Measurements from ENCODE around the gene SELENON.

- TF ChIP-seq ZNF274 (IDR thresholded peaks at IDR 0.05; ENCODE audit: low read depth, low read length) (no peak), SUZ12 (IDR thresholded peaks at IDR 0.05; ENCODE audit: extremely low read depth, insufficient read depth, insufficient read length) (no peak), YY1 (IDR thresholded peaks at IDR 0.05; ENCODE audit: insufficient read depth, insufficient read length) (no peak)
Measured at GRCh38 chr1:25794325-25794724, 5.7 kb upstream of the SELENON start.
